Measurements from ENCODE around the gene STXBP2.

- TF ChIP-seq EZH2phosphoT487 (IDR thresholded peaks at IDR 0.05; ENCODE audit: insufficient read depth, low read depth), result no peak
- TF ChIP-seq EZH2 (IDR thresholded peaks at IDR 0.05; ENCODE audit: insufficient read depth, poor library complexity, severe bottlenecking), result no peak
Observed at GRCh38 chr19:7631577-7631976, 5.3 kb upstream of the STXBP2 start.
